Measurements from ENCODE around the gene PLB1.

PLB1 gene

DNA sequence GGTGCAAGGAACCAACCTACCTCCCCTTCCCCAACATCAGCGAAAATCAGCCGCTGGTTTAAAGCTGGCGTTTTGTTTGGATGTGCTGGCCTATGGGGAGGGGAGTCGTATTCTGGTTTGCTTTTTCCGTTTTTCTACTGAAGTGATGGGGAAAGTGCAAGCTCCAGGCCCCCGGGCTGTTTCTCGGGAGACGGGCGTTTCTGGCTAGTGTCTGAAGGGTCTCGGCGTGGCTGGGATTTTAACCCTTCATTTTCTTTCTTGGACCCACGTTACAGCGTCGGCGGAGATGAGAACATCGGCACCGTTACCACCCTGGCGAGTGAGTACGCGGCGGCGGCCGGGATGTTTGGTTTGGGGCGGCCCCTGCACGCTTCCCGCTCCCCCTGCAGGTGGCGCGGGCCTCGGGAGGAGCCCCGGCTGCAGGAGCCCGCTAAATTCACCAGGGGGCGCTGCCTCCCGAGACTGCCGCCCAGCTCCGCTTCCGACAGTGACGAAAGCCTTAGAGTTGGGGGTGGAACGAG, 70.7 kb downstream of the PLB1 start:
- WGBS, 2 donors (ENCODE audit: extremely low coverage in 2 of 2, insufficient read length in 2 of 2, insufficient replicate concordance in 1 of 2), result no CpG with 5 or more reads among the region's 38 CpGs
- no peak overlapping the region for H4K91ac ChIP-seq (ENCODE audit: low read depth, low read length, poor library complexity)
- H3K14ac ChIP-seq (ENCODE audit: low read length), result no peak overlapping the region
- no peak overlapping the region for H3K9ac ChIP-seq (ENCODE audit: low read depth, low read length, poor library complexity)
- H2BK120ac ChIP-seq (ENCODE audit: low read depth, low read length), result no peak overlapping the region
- peak overlapping the region; percentile 79 for H3K18ac ChIP-seq (ENCODE audit: low read length)
- no peak overlapping the region for H2AK5ac ChIP-seq (ENCODE audit: low read depth, low read length)
- H3K4me2 ChIP-seq (ENCODE audit: insufficient read depth, low read length, poor library complexity, severe bottlenecking), result peak overlapping the region; percentile 75
- no peak overlapping the region for H2BK5ac ChIP-seq (ENCODE audit: low read length)
- H3K27ac ChIP-seq (replicated peaks; ENCODE audit: low read length), result no peak overlapping the region
- H4K8ac ChIP-seq (ENCODE audit: low read depth, low read length), result no peak overlapping the region
- H3K4me3 ChIP-seq (ENCODE audit: low read length in 2 of 2), result peak overlapping the region; percentile 57 to 78
- H3K79me1 ChIP-seq (ENCODE audit: low read depth, low read length), result no peaks in the 10 kb centered on the region
- H2AFZ ChIP-seq (ENCODE audit: low read length), result peak overlapping the region; percentile 96
- no peak overlapping the region for H3K4ac ChIP-seq (ENCODE audit: low read length)
- peaks cover 0 to 9% of the 10 kb centered on the region in 2 donors for H3K9me3 ChIP-seq (replicated peaks in 1 of 2; ENCODE audit: control insufficient read depth in 2 of 2, insufficient read depth in 1 of 2, low read depth in 1 of 2, low read length in 2 of 2)
- no peak overlapping the region for H2BK15ac ChIP-seq (ENCODE audit: low read length)
- H3K4me1 ChIP-seq (ENCODE audit: control insufficient read depth in 2 of 2, insufficient read depth in 1 of 2, low read depth in 1 of 2, low read length in 2 of 2), result no peaks in the 10 kb centered on the region
- peak; percentile 87 for DNase-seq (ENCODE audit: low spot score)
- H3K23ac ChIP-seq (ENCODE audit: low read depth, low read length, poor library complexity), result no peak overlapping the region
- no peaks in the 10 kb centered on the region for H3K36me3 ChIP-seq (replicated peaks in 1 of 2; ENCODE audit: control insufficient read depth in 2 of 2, insufficient read depth in 2 of 2, low read length in 2 of 2)
- H2BK12ac ChIP-seq (ENCODE audit: low read length), result no peak overlapping the region
- H3K27me3 ChIP-seq (ENCODE audit: control insufficient read depth in 3 of 3, insufficient read depth in 3 of 3, low read depth in 1 of 3, low read length in 3 of 3), result peaks cover 0 to 22% (median 0%) of the 10 kb centered on the region in 3 experiments

DNA sequence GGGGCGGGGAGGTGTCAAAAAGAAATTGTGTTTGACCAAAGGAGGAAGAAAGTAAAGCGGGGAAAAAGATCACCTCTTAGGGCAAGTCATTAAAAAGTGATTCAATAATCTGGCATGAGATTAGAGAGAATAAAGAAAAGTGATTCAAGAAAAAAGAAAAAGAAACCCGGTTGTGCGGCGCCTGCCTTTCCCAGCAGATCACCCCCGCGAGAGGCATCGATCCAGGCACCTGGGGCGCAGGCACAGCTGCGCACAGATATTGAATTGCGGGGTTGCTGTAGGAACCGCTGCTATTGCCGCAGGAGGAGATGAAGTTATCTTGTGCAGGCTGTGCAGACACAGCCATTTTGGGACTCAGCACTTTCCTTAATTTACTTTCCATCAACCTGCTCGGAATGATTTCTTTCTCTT, 71.2 kb downstream of the PLB1 start:
- no peaks in the 10 kb centered on the region for H3K4me1 ChIP-seq (ENCODE audit: control insufficient read depth in 2 of 2, insufficient read depth in 1 of 2, low read depth in 1 of 2, low read length in 2 of 2)
- no peak overlapping the region for H3K14ac ChIP-seq (ENCODE audit: low read length)
- H3K27me3 ChIP-seq (ENCODE audit: control insufficient read depth in 3 of 3, insufficient read depth in 3 of 3, low read depth in 1 of 3, low read length in 3 of 3), result peaks cover 0 to 22% (median 0%) of the 10 kb centered on the region in 3 experiments
- H3K79me1 ChIP-seq (ENCODE audit: low read depth, low read length), result no peaks in the 10 kb centered on the region
- H4K8ac ChIP-seq (ENCODE audit: low read depth, low read length), result no peak overlapping the region
- WGBS, 2 donors (ENCODE audit: extremely low coverage in 2 of 2, insufficient read length in 2 of 2, insufficient replicate concordance in 1 of 2), result no CpG with 5 or more reads among the region's 14 CpGs
- H3K4me3 ChIP-seq (ENCODE audit: low read length in 2 of 2), result peak overlapping the region; percentile 57 to 75
- no peak overlapping the region for H4K91ac ChIP-seq (ENCODE audit: low read depth, low read length, poor library complexity)
- H2BK15ac ChIP-seq (ENCODE audit: low read length), result no peak overlapping the region
- H3K36me3 ChIP-seq (replicated peaks in 1 of 2; ENCODE audit: control insufficient read depth in 2 of 2, insufficient read depth in 2 of 2, low read length in 2 of 2), result no peaks in the 10 kb centered on the region
- H3K4ac ChIP-seq (ENCODE audit: low read length), result no peak overlapping the region
- H2BK12ac ChIP-seq (ENCODE audit: low read length), result peak overlapping the region; percentile 26
- H3K9me3 ChIP-seq (replicated peaks in 1 of 2; ENCODE audit: control insufficient read depth in 2 of 2, insufficient read depth in 1 of 2, low read depth in 1 of 2, low read length in 2 of 2), result peaks cover 0 to 13% of the 10 kb centered on the region in 2 donors
- H2AK5ac ChIP-seq (ENCODE audit: low read depth, low read length), result no peak overlapping the region
- DNase-seq (ENCODE audit: low spot score), result no peak
- H3K4me2 ChIP-seq (ENCODE audit: insufficient read depth, low read length, poor library complexity, severe bottlenecking), result peak overlapping the region; percentile 56
- no peak overlapping the region for H2BK5ac ChIP-seq (ENCODE audit: low read length)
- no peak overlapping the region for H3K9ac ChIP-seq (ENCODE audit: low read depth, low read length, poor library complexity)
- no peak overlapping the region for H3K27ac ChIP-seq (replicated peaks; ENCODE audit: low read length)
- H2AFZ ChIP-seq (ENCODE audit: low read length), result peak overlapping the region; percentile 96
- H2BK120ac ChIP-seq (ENCODE audit: low read depth, low read length), result no peak overlapping the region
- H3K18ac ChIP-seq (ENCODE audit: low read length), result peak overlapping the region; percentile 83
- H3K23ac ChIP-seq (ENCODE audit: low read depth, low read length, poor library complexity), result no peak overlapping the region

DNA sequence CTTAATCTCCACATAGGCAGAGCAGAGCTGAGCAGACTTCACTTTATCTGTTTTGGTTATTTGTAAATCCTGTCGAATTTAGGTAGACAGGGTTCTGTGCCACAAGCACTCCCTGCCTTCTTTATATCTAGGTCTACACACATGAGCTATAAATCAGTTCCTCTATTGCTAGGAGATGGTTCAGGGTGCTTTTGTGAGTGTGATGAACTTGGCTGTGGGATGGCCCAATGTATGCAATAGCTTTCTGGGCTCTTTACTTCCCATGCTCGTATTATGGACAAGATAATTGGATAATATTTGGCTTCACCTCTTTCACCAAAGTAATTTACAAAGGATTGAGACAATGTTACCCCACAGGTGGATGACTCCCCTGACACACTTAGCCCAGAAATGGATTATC, 72.2 kb downstream of the PLB1 start:
- Histone ChIP-seq H3K9me3 (replicated peaks in 1 of 2; ENCODE audit: control insufficient read depth in 2 of 2, insufficient read depth in 1 of 2, low read depth in 1 of 2, low read length in 2 of 2) (peaks cover 0 to 13% of the 10 kb centered on the region in 2 donors), H3K27ac (replicated peaks; ENCODE audit: low read length) (no peak overlapping the region), H3K4me2 (ENCODE audit: insufficient read depth, low read length, poor library complexity, severe bottlenecking) (no peak overlapping the region), H3K36me3 (replicated peaks in 1 of 2; ENCODE audit: control insufficient read depth in 2 of 2, insufficient read depth in 2 of 2, low read length in 2 of 2) (no peaks in the 10 kb centered on the region), H3K23ac (ENCODE audit: low read depth, low read length, poor library complexity) (no peak overlapping the region), H3K4me3 (ENCODE audit: low read length in 2 of 2) (no peak overlapping the region), H4K91ac (ENCODE audit: low read depth, low read length, poor library complexity) (no peak overlapping the region), H2BK120ac (ENCODE audit: low read depth, low read length) (no peak overlapping the region), H2AK5ac (ENCODE audit: low read depth, low read length) (no peak overlapping the region), H3K9ac (ENCODE audit: low read depth, low read length, poor library complexity) (no peak overlapping the region), H2BK12ac (ENCODE audit: low read length) (no peak overlapping the region), H2AFZ (ENCODE audit: low read length) (no peak overlapping the region), H3K14ac (ENCODE audit: low read length) (no peak overlapping the region), H3K27me3 (ENCODE audit: control insufficient read depth in 3 of 3, insufficient read depth in 3 of 3, low read depth in 1 of 3, low read length in 3 of 3) (peaks cover 0 to 22% (median 0%) of the 10 kb centered on the region in 3 experiments), H3K4ac (ENCODE audit: low read length) (no peak overlapping the region), H2BK15ac (ENCODE audit: low read length) (no peak overlapping the region), H3K18ac (ENCODE audit: low read length) (no peak overlapping the region), H2BK5ac (ENCODE audit: low read length) (no peak overlapping the region), H3K79me1 (ENCODE audit: low read depth, low read length) (no peaks in the 10 kb centered on the region), H4K8ac (ENCODE audit: low read depth, low read length) (no peak overlapping the region), H3K4me1 (ENCODE audit: control insufficient read depth in 2 of 2, insufficient read depth in 1 of 2, low read depth in 1 of 2, low read length in 2 of 2) (no peaks in the 10 kb centered on the region)
- DNase-seq (ENCODE audit: low spot score), result no peak
- WGBS, 2 donors (ENCODE audit: extremely low coverage in 2 of 2, insufficient read length in 2 of 2, insufficient replicate concordance in 1 of 2), result no CpG with 5 or more reads among the region's 2 CpGs

DNA sequence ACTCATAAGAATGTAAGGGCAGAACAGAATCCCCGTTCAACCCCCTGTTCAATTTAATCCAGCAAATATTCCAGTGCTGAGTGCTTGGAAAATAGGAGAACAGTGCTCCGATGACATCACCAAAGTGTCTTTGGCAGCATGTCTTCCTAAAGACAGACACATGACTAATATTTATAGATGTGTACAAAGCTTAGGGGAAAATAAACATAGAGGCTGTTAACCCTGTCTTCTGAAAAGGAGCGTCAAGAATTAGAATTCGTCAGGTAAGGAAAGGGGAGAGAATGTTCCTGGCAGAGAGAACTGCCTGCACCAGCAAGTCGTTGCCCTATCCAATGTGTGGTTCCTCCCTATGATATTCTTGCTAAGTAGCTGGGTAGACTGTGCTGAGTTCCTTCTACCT, 72.7 kb downstream of the PLB1 start:
- Histone ChIP-seq H3K18ac (ENCODE audit: low read length) (no peak overlapping the region), H3K27ac (replicated peaks; ENCODE audit: low read length) (no peak overlapping the region)

More for the DNA sequence above, 72.7 kb downstream of the PLB1 start:
- Histone ChIP-seq H2BK120ac (ENCODE audit: low read depth, low read length) (no peak overlapping the region), H3K4me3 (ENCODE audit: low read length in 2 of 2) (no peak overlapping the region), H3K14ac (ENCODE audit: low read length) (no peak overlapping the region), H3K23ac (ENCODE audit: low read depth, low read length, poor library complexity) (no peak overlapping the region), H4K91ac (ENCODE audit: low read depth, low read length, poor library complexity) (no peak overlapping the region), H3K4me2 (ENCODE audit: insufficient read depth, low read length, poor library complexity, severe bottlenecking) (no peak overlapping the region), H3K9ac (ENCODE audit: low read depth, low read length, poor library complexity) (no peak overlapping the region), H2BK15ac (ENCODE audit: low read length) (no peak overlapping the region), H3K4me1 (ENCODE audit: control insufficient read depth in 2 of 2, insufficient read depth in 1 of 2, low read depth in 1 of 2, low read length in 2 of 2) (no peaks in the 10 kb centered on the region), H2BK5ac (ENCODE audit: low read length) (no peak overlapping the region), H3K9me3 (replicated peaks in 1 of 2; ENCODE audit: control insufficient read depth in 2 of 2, insufficient read depth in 1 of 2, low read depth in 1 of 2, low read length in 2 of 2) (peaks cover 0 to 13% of the 10 kb centered on the region in 2 donors), H3K27me3 (ENCODE audit: control insufficient read depth in 3 of 3, insufficient read depth in 3 of 3, low read depth in 1 of 3, low read length in 3 of 3) (peaks cover 0 to 22% (median 0%) of the 10 kb centered on the region in 3 experiments), H2BK12ac (ENCODE audit: low read length) (no peak overlapping the region), H3K4ac (ENCODE audit: low read length) (no peak overlapping the region), H3K79me1 (ENCODE audit: low read depth, low read length) (no peaks in the 10 kb centered on the region), H2AK5ac (ENCODE audit: low read depth, low read length) (no peak overlapping the region), H4K8ac (ENCODE audit: low read depth, low read length) (no peak overlapping the region), H2AFZ (ENCODE audit: low read length) (no peak overlapping the region), H3K36me3 (replicated peaks in 1 of 2; ENCODE audit: control insufficient read depth in 2 of 2, insufficient read depth in 2 of 2, low read length in 2 of 2) (no peaks in the 10 kb centered on the region)
- no CpG with 5 or more reads among the region's 5 CpGs for WGBS, 2 donors (ENCODE audit: extremely low coverage in 2 of 2, insufficient read length in 2 of 2, insufficient replicate concordance in 1 of 2)
- DNase-seq (ENCODE audit: low spot score), result no peak
